Stimulated activated CD8-positive, alpha-beta memory T cell treated with anti-CD3 and anti-CD28 coated beads, Interleukin-2, amount 100 ng/mL, for 1 hour (primary cell): ENCODE measurements around the gene NAALADL2.

Experiments used
- DNase-seq, 2 donors: peaks; one replicate each; pipeline ENCODE4 v3.0.0-alpha.2; 2020; ENCODE audit warnings: low read depth in 2 of 2

Gene NAALADL2

DNA sequence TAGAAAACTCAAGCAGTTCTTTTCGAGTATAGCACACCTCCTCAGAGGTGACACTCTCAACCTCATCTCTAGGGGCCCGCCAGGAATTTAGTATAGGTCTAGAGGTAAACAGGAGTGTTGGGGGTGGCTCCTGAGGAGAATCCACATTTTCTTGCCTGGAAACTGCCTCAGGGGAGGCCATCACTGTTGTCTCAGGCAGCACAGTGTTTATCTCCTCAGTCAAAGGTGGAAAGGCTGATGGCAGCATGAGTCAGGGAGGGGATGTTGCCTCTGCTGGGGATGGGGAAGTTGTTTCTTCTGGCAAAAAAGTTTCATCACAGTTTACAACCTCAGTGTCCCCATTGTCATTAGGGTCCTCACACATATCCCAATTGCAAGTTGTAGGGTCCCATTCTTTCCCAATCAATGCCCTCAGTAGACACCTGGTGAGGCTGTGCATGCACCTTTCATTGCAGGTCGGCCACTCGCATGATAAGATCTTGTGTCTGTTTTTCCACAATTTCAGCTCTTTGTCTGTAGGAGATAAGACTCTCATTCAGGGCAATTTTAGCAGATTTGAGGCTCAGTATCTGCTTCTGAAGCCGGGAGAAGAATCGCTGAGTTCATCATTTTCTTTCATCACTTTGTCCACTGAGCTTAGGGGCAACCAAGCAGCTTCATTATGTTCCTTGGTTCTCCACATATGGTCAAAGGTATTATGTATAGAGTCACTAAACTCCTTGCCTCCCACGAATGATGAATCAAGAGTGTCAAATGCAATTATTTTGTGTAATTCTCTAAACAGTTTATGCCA, 25.8 kb downstream of the NAALADL2 start:
- DNase-seq = no peak

DNA sequence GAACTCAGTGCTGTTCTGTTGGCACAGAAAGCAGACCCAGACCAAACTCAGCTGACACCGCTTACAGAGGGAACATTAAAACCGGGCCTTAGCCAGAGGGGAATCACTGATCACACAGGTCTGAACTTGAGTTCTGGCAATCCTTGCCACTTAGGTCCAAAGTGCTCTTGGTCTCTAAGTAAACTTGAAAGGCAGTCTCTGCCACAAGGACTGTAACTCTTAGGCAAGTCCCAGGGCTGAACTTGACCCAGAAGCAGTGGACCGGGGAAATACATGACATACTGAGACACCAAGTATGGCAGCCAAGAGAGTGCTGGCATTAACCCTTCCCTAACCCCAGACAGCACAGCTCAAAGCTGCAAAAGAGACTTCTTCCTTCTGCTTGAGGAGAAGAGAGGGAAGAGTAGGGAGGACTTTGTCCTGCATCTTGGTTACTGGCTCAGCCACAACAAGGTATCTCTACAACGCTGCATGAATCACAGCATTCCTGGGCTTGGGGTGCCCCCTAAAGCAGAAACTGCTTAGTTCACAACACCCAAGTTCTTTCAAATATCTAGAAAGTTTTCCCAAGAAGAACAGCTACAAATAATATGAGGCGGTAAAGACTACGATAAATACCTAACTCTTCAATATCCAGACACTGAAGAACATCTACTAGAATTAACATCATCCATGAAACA, 32.5 kb downstream of the NAALADL2 start:
- no peak for DNase-seq

DNA sequence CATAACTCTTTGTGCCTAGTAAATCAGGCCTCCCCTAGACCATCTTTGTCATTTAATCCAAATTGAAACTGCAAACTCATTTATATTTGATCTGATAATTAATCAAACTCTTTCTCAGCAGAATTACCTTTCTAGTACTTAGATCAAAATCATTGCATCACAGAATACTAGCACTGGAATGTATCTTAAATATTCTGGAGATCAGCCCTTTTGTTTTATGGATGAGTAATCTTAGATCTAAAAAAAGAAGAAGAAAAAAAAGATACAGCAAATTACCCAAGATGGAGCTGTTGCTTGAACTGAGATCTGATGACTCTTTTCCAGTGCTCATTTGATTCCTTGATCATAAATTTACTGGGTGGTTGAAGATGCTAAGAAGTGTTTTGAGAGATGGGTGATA, 47.9 kb downstream of the NAALADL2 start:
- DNase-seq = no peak

DNA sequence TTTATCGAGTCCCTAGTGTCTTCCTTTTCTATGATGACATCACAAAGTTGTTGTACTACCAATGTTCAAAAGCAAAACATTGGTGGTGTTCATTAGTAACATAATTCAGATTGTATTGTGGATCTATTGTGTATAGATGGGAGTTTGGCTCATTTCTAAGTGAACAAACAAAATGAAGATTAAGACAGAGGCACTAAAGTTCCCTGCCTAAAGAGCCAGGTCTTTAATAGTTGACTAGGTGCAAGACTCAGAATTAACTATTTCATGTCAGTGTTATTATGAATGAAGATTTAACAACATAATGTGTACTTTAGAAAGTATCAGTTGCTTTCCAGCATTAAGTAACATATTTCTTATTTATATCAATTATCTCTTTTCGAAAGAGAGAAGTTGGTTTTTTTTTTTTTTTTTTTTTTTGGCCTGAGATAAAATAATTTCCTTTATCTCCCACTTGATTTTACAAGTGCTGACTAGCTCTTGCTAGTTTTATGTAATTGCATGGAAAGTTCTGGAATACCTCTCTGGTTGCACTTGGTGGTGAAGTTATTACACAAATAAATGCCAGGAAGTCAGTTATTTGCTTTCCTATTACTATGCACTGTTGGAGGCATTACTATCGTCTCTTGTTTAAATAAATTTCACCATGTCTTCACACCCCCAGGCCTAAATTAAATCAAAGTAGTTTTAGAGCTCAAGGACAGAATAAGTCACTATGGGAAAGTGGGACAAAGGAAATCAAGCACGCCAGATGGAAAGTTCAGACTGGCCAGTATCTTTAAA, 48.7 kb downstream of the NAALADL2 start:
- no peak for DNase-seq

DNA sequence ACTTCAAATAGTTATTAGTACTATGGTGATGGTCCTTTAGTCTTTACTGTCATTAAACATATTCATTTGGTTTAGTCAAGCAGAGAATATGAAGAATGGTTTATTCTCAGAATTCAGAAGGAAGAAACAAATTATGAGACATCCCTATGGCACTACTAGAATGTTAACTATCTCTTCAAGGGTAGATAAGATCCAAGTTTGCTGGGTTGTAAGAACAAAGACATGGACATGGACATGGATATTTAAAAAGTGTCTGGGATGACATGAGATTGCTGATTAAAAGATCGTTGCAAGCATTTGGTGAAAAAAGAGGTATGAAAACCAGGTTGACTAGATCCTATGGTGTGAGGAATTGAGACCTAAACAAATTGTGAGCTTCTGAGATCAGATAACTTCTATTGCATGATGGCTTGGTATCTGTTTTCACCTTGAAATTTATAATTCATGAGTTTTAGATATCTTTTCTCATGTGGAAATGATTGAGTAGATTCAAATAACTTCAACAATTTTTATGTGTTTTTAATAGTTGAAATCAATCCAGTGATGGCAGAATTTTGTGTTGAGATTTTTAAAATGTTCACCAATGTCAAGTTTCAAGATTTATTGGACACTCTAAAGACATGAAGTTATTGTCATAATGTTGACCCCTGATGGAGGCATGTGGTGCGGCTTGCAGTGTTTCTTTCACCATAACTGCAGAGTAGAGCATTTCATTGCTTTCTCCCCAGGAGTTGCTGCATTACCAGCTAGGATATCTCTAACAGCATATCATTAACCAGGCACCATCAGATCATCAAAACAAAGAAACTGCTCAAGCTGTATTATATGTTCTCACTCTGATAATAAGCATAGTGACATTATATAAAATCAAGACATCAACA, 72.6 kb downstream of the NAALADL2 start:
- DNase-seq = no peak

DNA sequence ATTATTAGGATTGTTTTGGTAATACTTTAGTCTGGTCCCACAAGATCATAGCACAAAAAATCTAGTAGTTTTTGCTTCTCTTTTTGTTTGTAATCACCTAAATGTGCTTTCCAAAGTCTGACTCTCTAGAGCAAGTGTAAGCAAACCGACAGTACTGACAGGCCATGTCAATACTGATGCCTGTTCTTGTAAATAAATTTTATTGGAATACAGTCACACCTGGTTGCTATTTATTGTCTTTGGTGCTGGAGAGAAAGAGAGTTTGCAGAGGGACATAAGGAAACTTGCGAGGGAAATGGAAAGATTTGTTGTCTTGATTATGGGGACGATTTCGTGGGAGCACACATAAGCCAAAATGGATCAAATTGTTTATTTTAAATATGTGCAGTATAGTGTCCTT, 77.5 kb downstream of the NAALADL2 start:
- DNase-seq = no peak

DNA sequence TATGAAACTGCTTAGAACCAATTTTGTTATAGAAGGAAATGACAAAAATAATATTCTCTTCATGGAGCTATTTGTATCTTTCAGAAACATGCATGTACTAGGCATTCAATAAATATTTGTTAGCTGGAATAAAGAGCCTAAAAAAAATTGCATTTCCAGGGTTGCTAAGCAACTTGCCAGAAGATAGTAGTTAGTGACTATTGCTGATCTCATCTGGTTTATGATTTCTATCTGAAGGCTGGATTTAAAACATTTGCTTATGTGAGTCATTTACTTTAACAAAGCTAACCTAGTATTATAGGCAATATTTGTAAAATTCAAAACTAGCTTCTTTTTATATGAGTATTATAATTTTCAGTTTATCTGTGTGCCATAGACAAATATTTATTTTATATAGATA, 78.3 kb downstream of the NAALADL2 start:
- no peak for DNase-seq

DNA sequence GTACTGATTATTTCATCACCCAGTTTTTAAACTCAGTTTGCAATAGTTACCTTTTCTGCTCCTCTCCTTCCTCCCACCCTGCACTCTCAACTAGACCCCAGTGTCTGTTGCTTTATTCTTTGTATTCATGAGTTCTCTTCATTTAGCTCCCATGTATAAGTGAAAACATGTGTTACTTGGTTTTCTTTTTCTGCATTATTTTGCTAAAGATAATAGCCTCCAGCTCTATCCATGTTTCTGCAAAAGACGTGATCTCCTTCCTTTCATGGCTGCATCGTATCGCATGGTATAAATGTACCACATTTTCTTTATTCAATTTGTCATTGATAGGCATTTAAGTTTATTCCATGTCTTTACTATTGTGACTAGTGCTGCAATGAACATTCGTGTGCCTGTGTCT, 79.0 kb downstream of the NAALADL2 start:
- DNase-seq = no peak

DNA sequence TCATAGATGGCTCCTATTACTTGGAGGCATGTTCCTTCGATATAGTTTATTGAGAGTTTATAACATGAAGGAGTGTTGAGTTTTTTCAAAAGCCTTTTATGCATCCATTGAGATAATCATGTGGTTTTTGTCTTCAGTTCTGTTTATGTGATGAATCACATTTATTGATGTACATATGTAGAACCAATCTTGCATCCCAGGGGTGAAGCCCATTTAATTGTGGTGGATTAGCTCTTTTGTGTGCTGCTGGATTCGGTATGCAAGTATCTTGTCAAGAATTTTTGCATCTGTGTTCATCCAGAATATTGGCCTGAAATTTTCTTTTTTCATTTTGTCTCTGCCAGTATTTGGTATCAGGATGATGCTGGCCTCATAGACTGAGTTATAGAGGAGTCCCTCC, 81.0 kb downstream of the NAALADL2 start:
- DNase-seq = no peak

DNA sequence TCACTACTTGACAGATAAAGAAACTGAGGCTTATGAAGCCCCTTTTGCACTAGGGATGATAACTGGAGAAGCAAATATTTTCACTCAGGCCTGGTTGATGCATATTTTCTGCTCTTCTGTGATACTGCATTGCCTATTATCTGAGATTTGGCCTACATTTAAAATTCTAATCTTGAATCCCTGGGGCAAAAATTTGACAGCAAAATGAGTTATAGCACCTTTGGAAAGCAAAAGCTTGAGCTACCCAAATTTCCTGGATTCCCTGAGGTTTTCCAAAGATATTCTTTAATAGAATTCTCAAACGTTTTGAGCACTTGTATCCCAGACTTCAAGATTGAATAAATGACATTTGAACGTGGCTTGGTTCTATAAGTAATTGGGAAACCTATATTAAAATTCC, 86.1 kb downstream of the NAALADL2 start:
- no peak for DNase-seq

DNA sequence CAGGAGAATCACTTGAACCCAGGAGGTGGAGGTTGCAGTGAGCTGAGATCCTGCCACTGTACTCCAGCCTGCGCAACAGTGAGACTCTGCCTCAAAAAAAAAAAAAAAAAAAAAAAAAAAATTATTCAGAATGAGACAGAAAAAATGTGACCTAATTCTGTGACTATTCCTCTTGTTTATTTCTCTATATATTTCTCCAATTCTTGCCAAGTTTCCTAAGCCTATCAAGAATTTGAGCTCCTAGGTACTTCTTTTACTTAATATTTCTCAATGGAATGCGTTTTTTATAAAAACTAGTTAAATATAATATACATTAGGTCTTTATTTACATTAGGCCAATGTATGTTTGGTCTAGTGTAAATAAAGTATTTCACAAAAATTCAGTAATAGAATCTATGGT, 86.8 kb downstream of the NAALADL2 start:
- DNase-seq = no peak

DNA sequence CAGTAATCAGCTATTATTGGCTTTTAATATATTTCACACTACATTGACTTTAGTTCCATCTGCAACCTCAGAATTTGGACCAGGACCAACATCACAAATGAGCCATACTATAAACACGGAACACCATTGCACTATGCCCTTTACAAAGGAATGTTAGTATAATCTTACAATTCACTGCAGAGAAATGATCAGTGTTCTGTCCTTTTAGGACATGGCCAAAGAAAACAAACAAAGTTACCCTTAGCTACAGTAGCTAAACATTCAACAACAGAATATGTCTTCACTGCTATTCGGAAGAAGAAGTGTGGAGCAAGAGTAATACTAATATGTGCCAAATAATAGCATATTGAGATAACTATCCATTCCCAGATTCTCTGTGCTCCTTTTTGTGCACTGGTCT, 90.4 kb downstream of the NAALADL2 start:
- DNase-seq = no peak

DNA sequence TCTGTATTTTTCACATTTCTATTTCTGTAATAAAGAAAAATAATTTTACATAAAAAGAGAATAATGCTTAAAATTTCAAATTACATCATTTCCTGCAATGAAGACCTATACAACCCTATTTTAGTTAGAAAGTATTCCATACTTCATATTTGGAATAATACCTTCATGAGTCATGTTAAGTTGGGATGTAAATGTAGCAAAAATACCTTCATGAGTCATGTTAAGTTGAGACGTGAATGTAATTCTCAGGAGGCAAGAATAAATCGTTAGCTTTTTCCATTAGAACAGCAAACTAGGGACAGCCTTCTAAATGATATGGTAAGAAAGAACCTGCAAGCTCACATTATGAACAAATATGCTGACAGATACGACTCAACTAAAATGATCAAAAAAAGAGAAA, 91.9 kb downstream of the NAALADL2 start:
- DNase-seq = no peak

DNA sequence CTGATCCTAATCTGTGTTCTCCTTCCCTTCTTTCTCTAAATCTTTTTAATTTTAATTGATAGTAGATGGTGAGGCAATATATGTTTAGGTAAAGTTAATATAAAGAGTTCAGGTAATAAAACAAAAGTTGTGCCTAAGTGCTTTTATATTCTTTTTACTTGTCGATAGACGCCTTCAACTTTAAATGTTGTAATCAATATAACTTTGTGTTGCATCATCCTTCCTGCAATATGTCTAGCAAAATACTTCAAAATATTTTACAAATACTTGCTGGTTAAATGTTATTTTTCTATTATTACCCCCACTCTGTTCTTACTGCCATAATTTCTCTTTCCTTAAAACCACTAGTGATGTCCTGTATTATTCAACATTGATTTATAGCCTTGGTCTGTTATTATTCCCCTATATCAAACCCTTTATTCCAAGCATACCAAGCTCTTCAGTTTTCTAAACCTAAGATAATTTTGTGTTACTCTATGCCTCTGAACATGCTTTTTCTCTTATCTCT, 92.4 kb downstream of the NAALADL2 start:
- DNase-seq = no peak

DNA sequence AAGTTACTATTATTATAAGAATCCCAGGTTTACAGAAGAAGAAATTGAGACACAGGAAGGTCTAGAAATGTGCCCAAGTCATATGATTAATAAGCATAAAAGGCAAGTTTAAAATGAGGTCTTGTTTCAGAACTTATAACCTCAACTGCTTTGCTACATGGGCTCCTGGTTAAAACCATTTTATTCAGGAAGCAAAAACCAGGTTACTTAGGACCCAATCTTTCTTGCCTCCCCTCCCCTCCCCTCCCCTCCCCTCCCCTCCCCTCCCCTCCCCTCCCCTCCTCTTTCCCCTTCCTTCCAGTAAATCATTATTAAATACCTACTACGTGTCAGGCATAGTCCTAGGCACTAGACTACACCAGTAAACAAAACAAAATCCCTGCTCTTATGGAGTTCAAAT, 93.9 kb downstream of the NAALADL2 start:
- no peak for DNase-seq

DNA sequence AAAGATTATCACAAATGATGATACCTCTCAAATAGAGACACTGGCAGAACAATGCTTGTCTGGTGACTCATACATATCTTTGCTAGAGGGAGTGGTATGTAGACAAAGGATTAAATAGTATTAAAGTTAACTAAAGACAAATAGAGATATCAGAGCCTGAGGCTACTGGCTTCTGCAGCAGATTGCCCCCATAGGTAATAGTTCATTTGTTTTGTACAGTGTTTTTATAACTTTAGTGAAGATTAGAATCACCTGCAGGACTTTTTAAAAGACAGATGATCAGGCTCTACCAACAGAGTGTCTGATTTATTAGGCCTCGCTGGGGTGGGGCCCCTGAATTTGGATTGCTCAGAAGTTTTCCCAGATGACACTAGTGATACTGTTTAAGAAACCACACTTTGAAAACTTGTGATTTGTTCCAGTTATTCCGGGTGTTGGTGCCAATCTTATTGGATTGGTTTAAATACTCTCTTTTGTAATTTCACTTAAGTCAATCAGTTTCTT, 96.4 kb downstream of the NAALADL2 start:
- no peak for DNase-seq

DNA sequence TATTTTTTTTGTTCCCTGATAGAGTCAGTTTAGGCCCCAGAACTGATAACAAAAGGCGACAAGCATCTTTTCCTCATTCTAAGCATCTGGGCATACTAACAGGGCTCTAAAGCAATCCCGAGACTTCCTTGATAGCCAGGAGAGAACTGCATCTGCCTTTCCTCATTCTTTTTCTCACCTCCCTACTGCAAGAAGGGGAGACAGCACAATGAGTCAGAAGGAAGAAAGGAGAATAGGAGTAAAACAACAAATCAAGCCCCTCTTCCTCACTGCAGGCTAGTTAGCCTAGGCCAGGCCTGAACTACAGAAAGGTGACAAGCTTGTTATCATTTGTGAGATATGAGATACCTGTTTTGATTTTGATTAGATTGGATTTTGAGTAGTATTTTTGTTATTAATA, 97.9 kb downstream of the NAALADL2 start:
- DNase-seq = no peak

DNA sequence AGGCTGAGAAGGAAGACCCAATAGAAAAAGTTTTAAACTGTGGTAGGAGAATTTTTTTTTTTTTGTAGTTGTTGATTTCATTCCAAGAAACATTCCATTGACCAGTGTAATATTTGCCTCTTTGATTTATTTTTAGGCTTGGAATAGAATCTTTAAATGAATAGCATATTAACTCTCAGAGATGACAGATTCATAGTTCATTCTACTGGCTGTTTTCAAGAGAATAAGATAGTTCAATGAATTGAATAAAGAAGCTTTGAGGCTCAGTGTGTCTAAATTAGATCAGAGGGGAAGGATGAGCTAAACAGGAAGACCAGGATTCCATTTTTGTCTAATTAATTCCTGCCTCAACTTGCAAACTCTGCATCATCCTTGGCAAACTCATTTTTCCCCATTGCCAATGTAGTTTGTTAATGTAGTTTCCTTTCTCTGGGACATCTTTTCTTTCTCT, 98.4 kb downstream of the NAALADL2 start:
- no peak for DNase-seq

DNA sequence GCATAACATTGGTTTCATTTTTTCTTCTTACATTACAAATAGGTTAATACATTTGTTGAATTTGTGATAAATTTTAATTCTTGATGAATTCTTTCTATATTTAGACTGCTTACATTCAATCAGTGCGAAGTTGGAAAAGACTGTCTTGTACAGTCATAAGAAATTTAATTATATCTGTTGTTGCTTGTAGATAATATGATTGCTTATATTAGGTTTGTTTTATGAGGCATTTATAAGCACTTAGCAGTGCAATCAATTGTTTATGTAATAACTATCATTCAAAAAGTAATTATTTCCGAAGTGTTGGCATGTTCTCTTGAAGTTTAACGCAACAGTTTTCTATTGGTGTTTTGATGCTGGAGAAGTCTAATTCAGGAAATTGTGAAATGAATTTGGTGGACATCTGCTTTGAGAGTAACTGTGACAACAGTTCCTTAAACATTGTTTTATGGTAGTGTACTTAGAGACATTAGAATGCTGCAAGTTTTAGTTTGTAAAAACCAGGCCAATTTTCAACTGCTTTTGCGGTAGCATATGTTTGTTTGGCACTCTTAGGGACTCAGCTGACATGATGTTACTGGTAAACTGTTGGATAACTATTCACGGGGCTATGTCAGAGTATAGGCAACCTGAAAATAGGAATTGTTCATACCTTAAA, 99.7 kb downstream of the NAALADL2 start:
- no peak for DNase-seq

DNA sequence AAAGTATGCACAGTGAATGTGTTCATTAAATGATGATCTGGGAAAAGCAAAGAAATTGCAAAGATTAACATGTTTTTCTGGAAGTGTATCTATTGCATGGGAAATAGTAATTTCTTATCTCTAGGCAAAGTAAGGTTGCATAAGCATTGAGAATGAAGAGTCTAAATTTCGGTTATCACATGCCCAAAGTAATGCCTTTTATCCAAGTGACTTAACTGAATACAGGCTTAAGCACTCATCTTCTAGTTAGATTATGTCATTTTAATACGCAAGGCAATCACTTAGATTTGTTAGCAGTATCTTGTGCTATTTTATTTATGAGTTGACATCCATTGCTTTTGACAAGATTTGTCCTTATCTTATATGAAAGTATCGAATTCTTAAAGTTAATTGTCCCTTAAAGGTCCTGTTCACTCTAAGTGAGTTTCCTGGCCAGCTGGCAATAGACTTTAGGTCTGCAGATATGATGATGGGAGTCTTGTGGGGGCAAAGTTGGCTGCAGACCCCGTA, 100.5 kb downstream of the NAALADL2 start:
- no peak for DNase-seq

DNA sequence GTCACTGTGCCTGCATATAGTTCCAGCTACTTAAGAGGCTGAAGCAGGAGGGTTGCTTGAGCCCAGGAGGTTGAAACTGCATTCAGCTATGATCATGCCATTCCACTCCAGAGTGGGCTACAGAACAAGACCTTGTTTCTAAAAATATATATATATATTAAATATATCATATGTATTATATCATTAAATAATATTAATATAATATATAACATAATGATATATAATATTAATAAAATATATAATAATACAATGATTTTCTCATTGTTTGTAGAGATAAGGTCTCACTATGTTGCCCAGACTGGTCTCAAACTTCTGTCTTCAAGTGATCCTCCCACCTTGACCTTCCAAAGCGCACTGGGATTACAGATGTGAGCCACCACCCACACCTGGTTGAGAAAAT, 101.8 kb downstream of the NAALADL2 start:
- no peak for DNase-seq
